Measurements from ENCODE around the gene ST6GALNAC6.
"Not testable (repeated sequence)": the region's sequence is repeated elsewhere in the genome, so short reads cannot be mapped to it uniquely, and the experiment has no call there.

Gene ST6GALNAC6

GRCh38 chr9:127873223-127873691, 26.1 kb downstream of the ST6GALNAC6 start:
- no peak for DNase-seq (ENCODE audit: low read depth)

GRCh38 chr9:127872369-127873222, 26.8 kb downstream of the ST6GALNAC6 start:
- DNase-seq (ENCODE audit: low read depth), result no peak

- no peak for DNase-seq (ENCODE audit: low read depth)
These were observed 27.9 kb downstream of the ST6GALNAC6 start for GRCh38 chr9:127871531-127871930.

GRCh38 chr9:127870887-127871286, 28.5 kb downstream of the ST6GALNAC6 start:
- DNase-seq (ENCODE audit: low read depth), result no peak

GRCh38 chr9:127870153-127870491, 29.3 kb downstream of the ST6GALNAC6 start:
- DNase-seq (ENCODE audit: low read depth), result not testable (repeated sequence)

GRCh38 chr9:127869310-127870152, 29.9 kb downstream of the ST6GALNAC6 start:
- DNase-seq (ENCODE audit: low read depth), result peak; percentile 73

GRCh38 chr9:127868278-127868902, 31.0 kb downstream of the ST6GALNAC6 start:
- no peak for DNase-seq (ENCODE audit: low read depth)

GRCh38 chr9:127867356-127868277, 31.8 kb downstream of the ST6GALNAC6 start:
- DNase-seq (ENCODE audit: low read depth), result no peak

- DNase-seq (ENCODE audit: low read depth), result no peak
These were observed 32.9 kb downstream of the ST6GALNAC6 start for GRCh38 chr9:127866535-127866934.

GRCh38 chr9:127865645-127866464, 33.5 kb downstream of the ST6GALNAC6 start:
- DNase-seq (ENCODE audit: low read depth), result no peak

GRCh38 chr9:127863191-127863621, 36.2 kb downstream of the ST6GALNAC6 start:
- DNase-seq (ENCODE audit: low read depth), result no peak

- peak; percentile 28 for DNase-seq (ENCODE audit: low read depth)
These were observed 37.1 kb downstream of the ST6GALNAC6 start for GRCh38 chr9:127862075-127863011.

- DNase-seq (ENCODE audit: low read depth), result no peak
These were observed 38.6 kb downstream of the ST6GALNAC6 start for GRCh38 chr9:127860779-127861178.

GRCh38 chr9:127860260-127860659, 39.1 kb downstream of the ST6GALNAC6 start:
- no peak for DNase-seq (ENCODE audit: low read depth)

- no peak for DNase-seq (ENCODE audit: low read depth)
These were observed 41.3 kb downstream of the ST6GALNAC6 start for GRCh38 chr9:127858041-127858512.

GRCh38 chr9:127857278-127857677, 42.1 kb downstream of the ST6GALNAC6 start:
- no peak for DNase-seq (ENCODE audit: low read depth)

- DNase-seq (ENCODE audit: low read depth), result no peak
These were observed 42.7 kb downstream of the ST6GALNAC6 start for GRCh38 chr9:127856729-127857116.

GRCh38 chr9:127856094-127856728, 43.2 kb downstream of the ST6GALNAC6 start:
- DNase-seq (ENCODE audit: low read depth), result no peak

- no peak for DNase-seq (ENCODE audit: low read depth)
These were observed 43.9 kb downstream of the ST6GALNAC6 start for GRCh38 chr9:127855522-127855921.
